Measurements from ENCODE around the gene IFNAR2.
A peak's percentile ranks its signal among the peaks of the same experiment; 100 is the strongest.
"Not testable (repeated sequence)": the region's sequence is repeated elsewhere in the genome, so short reads cannot be mapped to it uniquely, and the experiment has no call there.

IFNAR2 gene

GRCh38 chr21:33242846-33243245 is 13.1 kb downstream of the IFNAR2 start:
- not testable (repeated sequence) for DNase-seq

- no peak for DNase-seq
Observed at GRCh38 chr21:33244082-33244778, 14.5 kb downstream of the IFNAR2 start.

GRCh38 chr21:33244779-33245105 is 15.0 kb downstream of the IFNAR2 start:
- DNase-seq: no peak

GRCh38 chr21:33245289-33245918 is 15.7 kb downstream of the IFNAR2 start:
- DNase-seq: no peak

- no peak for DNase-seq
Observed at GRCh38 chr21:33246506-33246905, 16.8 kb downstream of the IFNAR2 start.

- no peak for DNase-seq
Observed at GRCh38 chr21:33246963-33247362, 17.2 kb downstream of the IFNAR2 start.

- no peak for DNase-seq
Observed at GRCh38 chr21:33247599-33247998, 17.9 kb downstream of the IFNAR2 start.

- DNase-seq: no peak
Observed at GRCh38 chr21:33249331-33250002, 19.7 kb downstream of the IFNAR2 start.

- no peak for DNase-seq
Observed at GRCh38 chr21:33251119-33251518, 21.4 kb downstream of the IFNAR2 start.

- DNase-seq: not testable (repeated sequence)
Observed at GRCh38 chr21:33253382-33253781, 23.6 kb downstream of the IFNAR2 start.

- no peak for DNase-seq
Observed at GRCh38 chr21:33254766-33255165, 25.0 kb downstream of the IFNAR2 start.

- no peak for DNase-seq
Observed at GRCh38 chr21:33255404-33255803, 25.7 kb downstream of the IFNAR2 start.

GRCh38 chr21:33256019-33256418 is 26.3 kb downstream of the IFNAR2 start:
- DNase-seq: no peak

- no peak for DNase-seq
Observed at GRCh38 chr21:33257094-33257803, 27.5 kb downstream of the IFNAR2 start.

- no peak for DNase-seq
Observed at GRCh38 chr21:33258475-33258874, 28.7 kb downstream of the IFNAR2 start.

GRCh38 chr21:33259428-33259827 is 29.7 kb downstream of the IFNAR2 start:
- no peak for DNase-seq

GRCh38 chr21:33259995-33260394 is 30.3 kb downstream of the IFNAR2 start:
- DNase-seq: no peak

- no peak for DNase-seq
Observed at GRCh38 chr21:33261635-33262034, 31.9 kb downstream of the IFNAR2 start.

- no peak for DNase-seq
Observed at GRCh38 chr21:33262921-33263320, 33.2 kb downstream of the IFNAR2 start.

- DNase-seq: no peak
Observed at GRCh38 chr21:33264561-33264960, 34.8 kb downstream of the IFNAR2 start.

- no peak for DNase-seq
Observed at GRCh38 chr21:33265664-33266049, 35.9 kb downstream of the IFNAR2 start.

GRCh38 chr21:33266050-33266788 is 36.5 kb downstream of the IFNAR2 start, which contains the start of gene IL10RB:
Gene IL10RB, plus strand, starts transcription at chr21:33266367. Its CDS starts 99 bp downstream, at chr21:33266466.
- peak; percentile 88 for DNase-seq

All from right kidney (tissue), 1 donor.